Endothelial cell of umbilical vein (primary cell): Measurements from ENCODE around the gene ASPSCR1. TPM values are rescaled to one million over a fixed set of nuclear protein-coding genes. Genes with fewer than 3 reads are reported as not detected.

Experiments
- BruUV-seq: library from RNA; stranded (reverse); fragments of 400-500 nt; replicated peaks from 2 replicates; lab custom pipeline; 2021; lab: Mats Ljungman, UMichigan
- CTCF ChIA-PET: fragments of 300-600, 350-600 bp; sonication (Branson Sonifier 250); formaldehyde crosslinking; loops from one replicate; lab custom pipeline; 2021; ENCODE audit warnings: antibody characterized with exemption, inconsistent platforms; lab: Charles Lee
- POLR2A ChIA-PET: fragments of 300-600, 350-600 bp; sonication (Branson Sonifier 250); formaldehyde crosslinking; loops from one replicate; lab custom pipeline; 2021; ENCODE audit warnings: antibody characterized with exemption, inconsistent platforms; lab: Charles Lee
- DNase-seq: peaks from one replicate; pipeline ENCODE4 v3.0.0-alpha.2; 2011; ENCODE audit warnings: low read depth, low spot score
- FAIRE-seq: peaks from 2 replicates; lab custom pipeline; 2011; peaks lifted over from hg19 to GRCh38; lab: Jason Lieb, UNC
- H2AFZ ChIP-seq: 2 replicates; pipeline ENCODE4 v1.6.0; 2012; ENCODE audit warnings: low read depth, low read length, control low read depth, inconsistent platforms
- H3K27ac ChIP-seq: 2 replicates; pipeline ENCODE4 v1.5.1; 2011; ENCODE audit warnings: low read depth, mild to moderate bottlenecking, control low read depth, low read length, moderate library complexity; ENCODE audit not compliant: insufficient read depth
- H3K27me3 ChIP-seq, 2 experiments: 2 replicates each; pipeline versions ENCODE4 v1.6.0 to v1.6.1; 2011; ENCODE audit warnings: low read length in 2 of 2, mixed read lengths in 1 of 2; ENCODE audit not compliant: control insufficient read depth in 2 of 2, insufficient read depth in 2 of 2
- H3K36me3 ChIP-seq, 2 experiments: 2 replicates in 1 of 2; 3 replicates in 1 of 2; pipeline ENCODE4 v1.5.1; 2011; ENCODE audit warnings: low read length in 2 of 2, mild to moderate bottlenecking in 1 of 2, moderate library complexity in 1 of 2; ENCODE audit not compliant: control insufficient read depth in 2 of 2, insufficient read depth in 2 of 2; ENCODE audit errors: extremely low read depth in 1 of 2
- H3K4me1 ChIP-seq: 3 replicates; pipeline ENCODE4 v1.5.1; 2011; ENCODE audit warnings: mild to moderate bottlenecking, low read length; ENCODE audit not compliant: control insufficient read depth, insufficient read depth; ENCODE audit errors: extremely low read depth
- H3K4me2 ChIP-seq: 2 replicates; pipeline ENCODE4 v1.6.1; 2011; ENCODE audit warnings: low read length, control low read depth, mixed read lengths; ENCODE audit not compliant: insufficient read depth
- H3K4me3 ChIP-seq, 3 experiments: fragments of 200-600 bp in 1 of 3; sonication (generic), shearing (Covaris generic) in 1 of 3; replicated peaks in 1 of 3; 2 replicates each; pipeline ENCODE4 v1.5.1; 2011 to 2016; ENCODE audit warnings: control low read depth in 3 of 3, low read length in 3 of 3, mild to moderate bottlenecking in 2 of 3, inconsistent platforms in 1 of 3, low read depth in 1 of 3, moderate library complexity in 1 of 3; ENCODE audit not compliant: insufficient read depth in 1 of 3
- H3K79me2 ChIP-seq: 2 replicates; pipeline ENCODE4 v1.6.0; 2012; ENCODE audit warnings: low read length, inconsistent platforms; ENCODE audit not compliant: control insufficient read depth, insufficient read depth
- H3K9ac ChIP-seq: replicated peaks from 2 replicates; pipeline ENCODE3; 2011; ENCODE audit warnings: low read length, control low read depth; ENCODE audit not compliant: insufficient read depth; ENCODE audit errors: extremely low read depth
- H3K9me1 ChIP-seq: replicated peaks from 3 replicates; pipeline ENCODE4 v1.6.0; 2011; ENCODE audit warnings: mild to moderate bottlenecking, low read length; ENCODE audit not compliant: control insufficient read depth, insufficient read depth; ENCODE audit errors: extremely low read depth
- H3K9me3 ChIP-seq: replicated peaks from 2 replicates; pipeline ENCODE4 v1.5.1; 2012; ENCODE audit warnings: low read length, inconsistent platforms; ENCODE audit not compliant: control insufficient read depth, insufficient read depth
- H4K20me1 ChIP-seq: replicated peaks from 2 replicates; pipeline ENCODE3; 2011; ENCODE audit warnings: mild to moderate bottlenecking, low read length; ENCODE audit not compliant: control insufficient read depth, insufficient read depth; ENCODE audit errors: extremely low read depth
- EZH2 ChIP-seq: IDR thresholded peaks from 2 replicates; pipeline ENCODE4 v1.6.1; 2012; ENCODE audit warnings: borderline replicate concordance, low read depth, mild to moderate bottlenecking, moderate library complexity, low read length, inconsistent platforms; ENCODE audit not compliant: severe bottlenecking
- GATA2 ChIP-seq: IDR thresholded peaks from 2 replicates; pipeline ENCODE4 v1.7.0; 2011; ENCODE audit warnings: low read depth, mild to moderate bottlenecking, moderate library complexity, mixed read lengths, low read length; ENCODE audit not compliant: insufficient read length, insufficient read depth
- MYC ChIP-seq: IDR thresholded peaks from one replicate; pipeline ENCODE4 v1.6.1; 2011; ENCODE audit warnings: mild to moderate bottlenecking, low read depth, low read length
- POLR2AphosphoS5 ChIP-seq: IDR thresholded peaks from 2 replicates; pipeline ENCODE4 v1.6.1; 2012; ENCODE audit warnings: low read depth, mild to moderate bottlenecking, control low read depth, low read length, moderate library complexity; ENCODE audit not compliant: insufficient read depth
- dilution Hi-C: fragments of 300-500 bp; cut with MboI; formaldehyde crosslinking; loops from one replicate; pipeline ENCODE4 v1.15.0; 2019; ENCODE audit warnings: low sequenced_read_pairs; ENCODE audit not compliant: extremely low pct_ligation_motif_present
- intact Hi-C: fragments of 100-400 bp; cut with micrococcal nuclease; formaldehyde crosslinking; loops from one replicate; pipeline ENCODE4 v1.10.0; 2022
- polyA plus RNA-seq, 4 experiments: library from polyadenylated mRNA; depleted of rRNA in 3 of 4; stranded (reverse) in 3 of 4; unstranded in 1 of 4; fragments of >200 nt; gene quantifications; 2 replicates each; pipeline versions ENCODE4 v1.2.1 to v1.2.3, GENCODE V29; 2011 to 2012; ENCODE audit warnings: missing spikeins in 1 of 4
- total RNA-seq: library from RNA; stranded (reverse); gene quantifications from 2 replicates; pipeline ENCODE4 v1.2.3, GENCODE V29; 2021
- TF ChIP-seq, protein P1 (sequence below): IDR thresholded peaks from 2 replicates; pipeline ENCODE4 v1.6.1; 2011; ENCODE audit not compliant: insufficient read depth, insufficient read length
- TF ChIP-seq, protein P2 (sequence below), 2 donors: IDR thresholded peaks; 1 replicate in 1 of 2; 2 replicates in 1 of 2; pipeline ENCODE4 v1.5.1; 2011; ENCODE audit warnings: low read length in 2 of 2, mild to moderate bottlenecking in 2 of 2, moderate library complexity in 2 of 2, control low read depth in 1 of 2, inconsistent platforms in 1 of 2, low read depth in 1 of 2; ENCODE audit not compliant: insufficient read depth in 1 of 2; ENCODE audit errors: extremely low read depth in 1 of 2

ASPSCR1 gene
- total and polyA plus RNA-seq, 2 donors (not counting 3 experiments of a cell fraction or from before 2014, with no cell fraction given), result 24.8 to 36.5 TPM

DNA sequence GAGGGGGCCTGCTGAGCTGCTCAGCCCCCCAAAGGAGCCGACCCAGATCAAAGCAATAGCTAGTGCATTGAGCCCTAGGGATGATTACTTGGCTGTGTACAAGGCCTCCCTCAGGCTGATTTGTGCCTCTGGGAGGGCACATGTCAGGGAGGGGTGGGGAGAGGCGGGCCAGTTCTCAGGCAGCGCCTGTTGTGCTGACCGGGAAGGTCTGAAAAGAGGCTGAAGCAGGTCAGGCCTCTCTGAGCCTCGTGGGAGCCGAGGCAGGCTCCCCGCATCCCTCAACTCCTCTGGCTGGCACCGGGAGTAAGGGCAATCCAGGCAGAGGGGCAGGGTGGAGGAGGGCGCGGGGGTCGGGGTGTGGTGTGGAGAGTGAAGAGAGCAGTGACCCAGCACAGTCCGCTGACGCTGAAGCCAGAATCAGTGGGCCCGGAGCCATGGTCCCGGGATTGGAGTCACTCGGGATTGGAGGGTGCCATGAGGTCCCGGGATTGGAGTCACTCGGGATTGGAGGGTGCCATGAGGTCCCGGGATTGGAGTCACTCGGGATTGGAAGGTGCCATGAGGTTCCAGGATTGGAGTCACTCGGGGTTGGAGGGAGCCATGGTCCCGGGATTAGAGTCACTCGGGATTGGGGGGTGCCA lies 57.1 kb downstream of the ASPSCR1 start:
- Histone ChIP-seq H3K36me3 (no peaks in the 10 kb centered on the region), H3K27me3 (no peaks in the 10 kb centered on the region), H3K27ac (no peak overlapping the region), H4K20me1 (no peaks in the 10 kb centered on the region), H2AFZ (no peak overlapping the region), H3K79me2 (peaks cover 7% of the 10 kb centered on the region), H3K9ac (no peak overlapping the region), H3K9me3 (no peaks in the 10 kb centered on the region), H3K4me3 (no peak overlapping the region), H3K4me1 (peaks cover 16% of the 10 kb centered on the region), H3K9me1 (no peaks in the 10 kb centered on the region), H3K4me2 (no peak overlapping the region)
- CTCF ChIA-PET, result no interaction called here
- FAIRE-seq (no peak), DNase-seq (no peak)
- dilution Hi-C loops, result no loop called here
- TF ChIP-seq, protein P1, sequence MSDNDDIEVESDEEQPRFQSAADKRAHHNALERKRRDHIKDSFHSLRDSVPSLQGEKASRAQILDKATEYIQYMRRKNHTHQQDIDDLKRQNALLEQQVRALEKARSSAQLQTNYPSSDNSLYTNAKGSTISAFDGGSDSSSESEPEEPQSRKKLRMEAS, result no peak
- TF ChIP-seq EZH2 (no peak), GATA2 (no peak), POLR2AphosphoS5 (no peak), MYC (no peak)
- TF ChIP-seq, protein P2, sequence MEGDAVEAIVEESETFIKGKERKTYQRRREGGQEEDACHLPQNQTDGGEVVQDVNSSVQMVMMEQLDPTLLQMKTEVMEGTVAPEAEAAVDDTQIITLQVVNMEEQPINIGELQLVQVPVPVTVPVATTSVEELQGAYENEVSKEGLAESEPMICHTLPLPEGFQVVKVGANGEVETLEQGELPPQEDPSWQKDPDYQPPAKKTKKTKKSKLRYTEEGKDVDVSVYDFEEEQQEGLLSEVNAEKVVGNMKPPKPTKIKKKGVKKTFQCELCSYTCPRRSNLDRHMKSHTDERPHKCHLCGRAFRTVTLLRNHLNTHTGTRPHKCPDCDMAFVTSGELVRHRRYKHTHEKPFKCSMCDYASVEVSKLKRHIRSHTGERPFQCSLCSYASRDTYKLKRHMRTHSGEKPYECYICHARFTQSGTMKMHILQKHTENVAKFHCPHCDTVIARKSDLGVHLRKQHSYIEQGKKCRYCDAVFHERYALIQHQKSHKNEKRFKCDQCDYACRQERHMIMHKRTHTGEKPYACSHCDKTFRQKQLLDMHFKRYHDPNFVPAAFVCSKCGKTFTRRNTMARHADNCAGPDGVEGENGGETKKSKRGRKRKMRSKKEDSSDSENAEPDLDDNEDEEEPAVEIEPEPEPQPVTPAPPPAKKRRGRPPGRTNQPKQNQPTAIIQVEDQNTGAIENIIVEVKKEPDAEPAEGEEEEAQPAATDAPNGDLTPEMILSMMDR (IDR thresholded peaks at IDR 0.05; ENCODE audit: extremely low read depth in 1 of 2, insufficient read depth in 1 of 2, low read depth in 1 of 2, low read length in 2 of 2), result no peak
- POLR2A ChIA-PET, result interaction anchor here (0.6 kb wide), 1 partner anchor 60 kb away, joined by 7 read pairs; no protein-coding TSS in a partner anchor
- intact Hi-C loops, result loop anchor here (10.0 kb wide), 2 partner anchors 200 to 380 kb away; partner anchors contain the start of genes HEXD and OGFOD3
- BruUV-seq, result no TSS peak
